Sciatic nerve (tissue), 2 donors: Measurements from ENCODE around the gene FBXW11. TPM values are rescaled to one million over a fixed set of nuclear protein-coding genes. Genes with fewer than 3 reads are reported as not detected.
"Not testable (repeated sequence)": the region's sequence is repeated elsewhere in the genome, so short reads cannot be mapped to it uniquely, and the experiment has no call there.

Experiments used
- ATAC-seq: fragments of 200-7000 bp; cut with Tn5 transposase; one replicate; pipeline ENCODE4 v1.9.1; 2020; ENCODE audit warnings: mild to moderate bottlenecking, moderate library complexity
- DNase-seq: peaks from one replicate; pipeline ENCODE4 v3.0.0-alpha.2; 2020; ENCODE audit warnings: low spot score
- intact Hi-C: fragments of 100-400 bp; cut with DNase I; formaldehyde crosslinking; loops from one replicate; pipeline ENCODE4 v1.14.2; 2022
- total RNA-seq: library from RNA; stranded (reverse); fragmentation: NEBNext Ultra II Directional; extraction: Animal tissue kit (Norgen Biotek cat#: 25700); gene quantifications from one replicate; pipeline ENCODE4 v1.2.1, GENCODE V29; 2021
- donor health status: DM: no; HTN: no; CAD: no.
- donor health status: DM: no; HTN: no; CAD: no.

The FBXW11 gene
- total RNA-seq, 1 donor from 2014 or later: 67.7 TPM

DNA sequence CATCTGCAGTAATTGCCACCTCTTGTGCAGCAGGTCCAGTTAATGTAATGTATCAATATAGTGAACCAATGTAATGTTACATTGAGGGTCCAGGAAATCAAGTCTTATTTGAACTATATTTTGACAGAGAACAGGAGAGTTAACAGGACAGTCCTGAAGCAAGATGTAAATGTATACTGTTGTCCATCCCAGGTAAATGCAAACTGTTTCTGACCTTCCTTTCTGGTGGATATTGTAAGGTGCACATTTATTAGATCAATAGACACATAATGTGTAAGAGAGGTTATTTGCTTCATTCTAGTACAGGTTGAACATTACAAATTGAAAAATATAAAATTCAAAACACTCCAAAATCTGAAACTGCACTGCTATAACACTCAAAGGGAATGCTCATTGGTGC lies 23.4 kb upstream of the FBXW11 start:
- intact Hi-C loops: no loop called here
- no peak for ATAC-seq

DNA sequence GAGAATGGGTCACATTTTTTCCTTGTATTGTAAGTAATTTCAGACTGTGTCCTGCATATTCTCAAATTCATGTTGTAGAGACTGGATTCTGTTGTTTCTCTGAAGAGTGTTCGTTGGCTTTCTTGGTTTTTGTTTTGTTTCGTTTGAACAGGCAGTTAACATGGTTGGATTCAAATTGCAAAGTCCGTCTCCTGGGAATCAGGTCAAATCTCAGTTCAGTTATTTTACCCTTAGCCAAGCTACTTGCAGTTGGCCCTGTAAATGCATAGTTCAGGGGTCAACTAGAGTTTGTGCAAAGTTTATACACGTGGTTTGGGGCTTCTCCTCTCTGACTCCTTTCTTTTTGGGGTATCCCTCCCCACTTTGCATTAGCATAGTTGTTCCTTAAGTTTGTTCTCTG lies 21.7 kb upstream of the FBXW11 start:
- no peak for ATAC-seq

More for the DNA sequence above, 23.4 kb upstream of the FBXW11 start:
- no peak for DNase-seq

DNA sequence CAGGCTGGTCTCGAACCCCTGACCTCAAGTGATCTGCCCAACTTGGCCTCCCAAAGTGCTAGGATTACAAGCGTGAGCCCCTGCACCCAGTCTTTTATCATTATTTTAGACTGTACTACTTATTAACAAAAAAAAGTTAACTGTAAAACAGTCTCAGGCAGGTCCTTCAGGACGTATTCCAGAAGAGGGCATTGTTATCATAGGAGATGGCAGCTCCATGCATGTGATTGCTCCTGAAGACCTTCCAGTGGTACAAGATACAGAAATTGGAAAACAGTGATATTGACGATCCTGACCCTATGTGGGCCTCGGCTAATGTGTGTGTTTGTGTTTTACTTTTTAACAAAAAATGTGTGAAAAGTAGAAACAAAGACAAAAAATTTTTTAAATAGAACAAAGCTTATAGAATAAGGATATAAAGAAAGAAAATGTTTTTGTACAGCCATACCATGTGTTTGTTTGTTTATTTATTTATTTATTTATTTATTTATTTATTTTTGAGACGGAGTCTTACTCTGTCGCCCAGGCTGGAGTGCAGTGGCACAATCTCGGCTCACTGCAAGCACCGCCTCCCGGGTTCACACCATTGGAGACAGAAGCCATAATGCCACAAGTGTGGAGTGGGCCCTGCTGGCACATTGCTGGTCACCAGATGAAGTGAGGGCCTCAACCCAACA lies 13.8 kb upstream of the FBXW11 start:
- intact Hi-C loops, DNase-seq, ATAC-seq: not testable (repeated sequence)

More for the DNA sequence above, 21.7 kb upstream of the FBXW11 start:
- intact Hi-C loops: no loop called here
- no peak for DNase-seq

DNA sequence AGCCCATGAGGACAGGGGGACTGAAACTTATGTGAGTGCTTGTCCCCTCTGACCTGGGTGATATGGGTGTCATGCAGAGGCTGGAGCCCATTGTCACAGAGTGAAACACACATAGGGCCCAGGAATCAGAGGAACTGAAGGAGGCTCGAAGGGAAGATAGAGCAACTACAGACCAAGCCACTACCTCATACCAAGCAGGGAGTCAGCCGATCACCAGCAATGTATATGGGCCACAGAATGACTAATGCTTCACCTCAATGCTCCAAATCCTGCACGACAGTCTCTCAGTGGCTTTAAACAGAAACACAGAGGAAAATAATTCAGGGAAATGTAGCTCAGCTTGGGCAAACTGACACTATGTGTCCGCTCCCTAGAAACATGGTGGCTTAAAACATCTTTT lies 8.9 kb upstream of the FBXW11 start:
- intact Hi-C loops: no loop called here
- ATAC-seq (no peak), DNase-seq (no peak)

DNA sequence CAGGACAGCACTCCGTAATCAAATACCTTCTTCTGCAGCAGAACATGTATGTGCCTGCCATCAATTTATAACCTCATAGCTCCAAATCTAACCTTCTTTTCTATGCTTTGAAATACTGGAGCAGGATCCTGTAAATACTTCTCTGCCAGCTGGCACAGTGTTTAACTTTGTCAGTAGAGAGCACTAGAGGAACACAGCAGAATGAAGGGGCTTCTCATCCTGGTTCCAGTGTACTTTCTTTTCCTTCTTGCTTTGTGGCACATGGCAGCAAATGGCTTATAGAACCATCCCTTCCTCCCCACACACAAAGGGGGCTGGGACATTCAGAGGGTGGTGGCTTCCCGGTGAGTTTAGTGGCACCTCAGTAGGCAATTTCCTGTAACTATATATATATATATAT lies 3.8 kb upstream of the FBXW11 start:
- intact Hi-C loops: no loop called here
- ATAC-seq (no peak), DNase-seq (no peak)

DNA sequence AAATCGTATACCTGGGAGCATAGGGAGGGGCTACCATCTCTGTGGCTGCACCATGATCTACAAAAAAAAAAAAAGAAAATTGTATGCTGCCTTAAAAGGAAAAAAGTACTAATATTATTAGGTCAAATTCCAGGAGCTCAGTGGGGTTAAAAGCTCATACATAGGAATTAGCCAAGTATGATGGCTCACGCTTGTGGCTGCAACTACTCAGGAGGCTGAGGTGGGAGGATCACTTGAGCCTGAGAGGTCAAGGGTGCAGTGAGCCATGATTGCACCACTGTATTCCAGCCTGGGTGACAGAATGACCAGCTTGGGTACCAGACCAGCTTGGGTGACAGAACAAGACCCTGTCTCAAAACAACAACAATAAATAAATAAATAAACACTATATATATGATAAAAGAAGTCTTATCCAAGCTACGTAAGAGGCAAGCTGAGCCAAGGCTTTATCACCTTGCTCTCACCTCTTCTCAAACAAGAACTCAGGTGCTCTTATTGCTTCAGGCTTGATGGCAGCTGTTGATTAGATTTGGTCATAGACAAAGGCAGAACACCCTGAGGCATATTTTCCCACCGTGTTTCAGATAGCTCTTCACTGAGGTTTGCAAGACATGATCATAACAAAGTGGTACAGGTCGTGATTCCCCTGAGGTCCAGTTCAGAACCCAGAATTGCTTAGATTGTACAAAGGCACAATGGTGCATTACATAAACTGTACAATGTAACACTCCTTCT lies 3.3 kb upstream of the FBXW11 start:
- DNase-seq: no peak
- intact Hi-C loops: no loop called here
- ATAC-seq: no peak

DNA sequence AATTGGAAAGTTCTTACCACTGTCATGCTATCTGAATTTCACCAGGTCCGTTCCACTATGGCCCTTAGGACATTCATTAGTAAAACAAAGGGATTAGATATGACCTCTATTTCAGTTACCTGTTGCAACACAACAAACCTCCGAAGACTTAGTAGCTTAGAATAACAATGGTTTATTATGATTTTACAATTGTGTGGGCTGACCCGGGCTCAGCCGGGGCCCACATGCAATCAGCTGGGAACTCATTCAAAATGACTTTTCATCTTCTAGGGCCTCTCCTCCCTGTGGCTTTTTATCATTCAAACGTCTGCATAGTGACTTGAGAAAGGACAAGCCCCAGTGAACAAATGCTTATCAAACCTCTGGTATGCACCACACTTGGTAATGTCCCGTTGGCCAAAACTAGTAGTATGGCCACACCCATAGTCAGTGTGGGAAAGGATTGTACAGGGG lies 2.3 kb upstream of the FBXW11 start:
- DNase-seq: no peak
- intact Hi-C loops: no loop called here
- ATAC-seq: no peak

DNA sequence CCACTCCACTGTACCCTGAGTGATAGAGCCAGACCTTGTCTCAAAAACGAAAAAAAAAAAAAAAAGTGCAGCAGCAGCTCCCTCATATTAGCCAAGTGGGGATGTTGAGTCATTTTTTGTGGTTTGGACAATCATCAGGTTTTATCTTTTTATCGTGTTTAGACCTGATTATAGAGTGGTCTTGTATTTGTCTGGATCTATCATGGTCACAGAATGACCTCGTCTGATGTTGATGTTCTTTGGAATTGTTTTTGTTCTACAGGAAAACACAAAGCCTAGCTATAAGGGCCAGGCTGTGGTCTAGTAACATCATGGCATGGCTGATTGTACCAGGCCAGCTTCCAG lies 1.6 kb upstream of the FBXW11 start:
- no peak for ATAC-seq
- no peak for DNase-seq
- intact Hi-C loops: no loop called here

DNA sequence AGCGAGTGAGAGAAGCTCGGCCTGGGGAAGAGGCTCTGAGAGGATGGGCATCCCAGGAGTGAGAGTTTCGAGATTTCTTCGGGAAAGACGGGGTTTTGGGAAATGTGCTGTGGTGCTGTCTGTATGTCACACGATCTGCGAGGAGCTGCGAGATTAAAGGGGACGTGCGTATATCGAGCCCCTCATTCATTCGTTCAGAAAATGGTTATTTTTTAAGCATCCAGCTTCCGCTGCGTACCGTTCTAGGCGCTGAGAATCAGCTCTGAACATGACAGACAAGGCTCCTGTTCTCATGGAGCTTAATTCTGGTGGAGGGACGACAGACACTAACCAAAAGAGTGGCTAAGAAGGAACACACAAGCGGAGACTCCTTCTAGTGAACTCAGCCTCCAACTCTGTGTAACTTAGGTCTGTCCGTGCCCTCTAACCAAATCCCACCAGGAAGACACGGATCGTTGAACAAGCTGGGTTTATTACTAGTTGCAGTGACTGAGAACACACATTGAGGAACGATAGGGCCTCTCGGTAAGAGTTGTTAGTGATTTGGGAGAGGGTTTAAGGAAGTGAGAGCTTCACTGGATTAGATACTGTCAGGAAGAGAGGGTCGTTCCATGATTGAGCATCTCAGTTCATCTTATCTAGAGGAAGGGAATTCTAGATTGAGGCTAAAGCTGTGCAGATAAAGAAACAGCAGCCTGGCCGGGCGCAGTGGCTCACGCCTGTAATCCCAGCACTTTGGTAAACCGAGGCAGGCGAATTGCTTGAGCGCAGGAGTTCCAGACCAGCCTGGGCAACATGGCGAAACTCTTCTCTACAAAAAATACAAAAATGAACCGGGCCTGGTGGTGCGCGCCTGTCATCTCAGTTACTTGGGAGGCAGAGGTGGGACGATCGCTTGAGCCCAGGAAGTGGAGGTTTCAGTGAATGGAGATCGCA lies 1.0 kb upstream of the FBXW11 start:
- ATAC-seq: peak; percentile 1
- DNase-seq: no peak
- intact Hi-C loops: no loop called here

DNA sequence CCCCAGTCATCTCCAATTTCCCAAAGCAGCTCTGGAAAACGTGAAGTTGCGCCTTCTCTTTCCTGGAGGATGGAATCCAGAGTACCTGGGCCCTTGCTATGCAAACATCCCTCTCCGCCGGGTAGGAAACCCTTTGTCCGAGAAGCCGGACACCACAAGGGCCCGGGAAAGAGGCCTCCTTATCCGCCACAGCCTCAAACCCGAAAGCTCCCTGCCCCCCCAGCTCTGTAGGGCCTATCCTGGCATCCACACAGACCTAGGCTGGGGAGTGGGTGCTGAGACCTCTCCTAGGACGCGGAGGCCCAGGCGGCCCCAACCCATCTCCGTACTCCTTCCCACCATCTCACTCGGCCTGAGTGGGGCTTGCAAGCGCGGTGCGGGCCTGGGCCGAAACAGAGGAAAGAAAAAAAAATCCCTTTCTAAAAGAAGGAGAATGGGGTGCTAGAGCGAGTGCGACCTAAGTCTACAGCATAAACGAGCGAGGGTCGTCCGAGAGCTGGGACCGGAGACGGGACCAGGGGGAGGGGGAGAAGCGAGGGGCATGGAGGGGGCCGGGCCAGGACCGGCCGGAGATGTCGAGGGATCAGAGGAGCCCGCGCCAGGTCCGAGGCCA lies 624 bp downstream of the FBXW11 start:
- intact Hi-C loops: no loop called here
- DNase-seq (peak; percentile 65), ATAC-seq (peak; percentile 11)

DNA sequence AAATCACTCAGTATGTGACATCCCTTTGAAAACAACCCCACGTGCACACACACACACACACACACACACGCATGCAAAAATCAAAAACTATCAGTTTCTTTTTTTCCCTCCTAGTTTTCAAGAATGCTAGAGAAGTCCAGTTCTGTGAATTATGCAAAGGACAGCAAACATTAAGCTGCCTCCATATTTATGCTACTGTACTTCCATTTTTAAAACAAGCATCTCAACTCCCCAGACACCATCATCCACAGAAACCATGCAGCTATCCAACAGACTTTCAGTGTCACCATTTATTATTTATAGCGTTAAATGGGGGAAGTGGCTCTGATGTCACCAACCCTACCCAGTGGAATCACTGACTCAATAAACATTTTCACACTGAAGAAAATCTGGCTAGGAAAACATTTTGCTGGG lies 1.6 kb downstream of the FBXW11 start:
- DNase-seq (no peak), ATAC-seq (no peak)
- intact Hi-C loops: no loop called here

DNA sequence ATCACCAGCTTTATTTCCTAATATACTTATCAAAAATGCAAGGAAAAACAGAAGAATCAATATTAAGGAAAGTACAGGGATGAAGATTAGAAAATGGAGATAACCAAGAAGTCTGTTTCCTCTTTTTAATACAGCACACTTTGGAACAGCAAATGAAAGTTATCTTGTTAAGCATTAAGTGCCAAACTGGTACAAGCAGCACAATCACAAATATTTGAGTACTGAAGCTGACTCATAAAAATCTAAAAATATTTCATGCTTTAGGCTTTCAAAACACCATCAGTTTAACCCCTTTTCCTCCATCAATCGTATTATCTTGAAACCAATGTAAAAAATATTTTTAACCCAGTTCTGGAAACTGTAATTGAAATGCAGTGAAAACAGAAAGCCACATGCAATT lies 2.7 kb downstream of the FBXW11 start:
- intact Hi-C loops: no loop called here
- ATAC-seq (no peak), DNase-seq (no peak)

DNA sequence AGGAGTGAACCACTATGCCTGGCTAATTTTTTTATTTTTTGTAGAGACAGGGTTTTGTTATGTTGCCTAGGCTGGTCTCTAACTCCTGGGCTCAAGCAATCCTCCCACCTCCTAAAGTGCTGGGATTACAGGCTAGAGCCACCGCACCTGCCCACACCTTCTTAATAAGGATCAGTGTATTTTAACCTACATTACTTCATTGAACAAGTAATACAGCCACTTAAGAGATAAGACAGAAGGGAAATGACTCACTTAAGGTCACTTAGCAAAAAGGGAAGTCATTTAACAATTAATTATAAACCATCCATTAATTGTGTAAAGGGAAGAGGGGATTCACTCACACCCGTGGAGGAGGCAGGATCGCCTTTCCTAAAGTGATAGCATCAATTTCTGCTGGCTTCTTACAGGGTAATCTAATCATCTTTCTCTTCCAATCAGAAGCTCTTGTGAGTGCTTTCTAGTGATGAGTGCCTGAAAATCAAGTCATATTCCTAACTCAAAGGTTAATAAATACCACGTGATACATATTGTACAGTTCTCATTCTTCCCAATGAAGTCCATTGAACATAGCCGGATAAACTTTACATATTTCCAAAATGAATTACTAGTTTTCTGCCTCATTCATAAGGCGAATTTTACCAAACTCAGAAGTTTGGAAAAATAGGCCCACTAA lies 3.5 kb downstream of the FBXW11 start:
- intact Hi-C loops: no loop called here
- no peak for DNase-seq
- ATAC-seq: no peak

DNA sequence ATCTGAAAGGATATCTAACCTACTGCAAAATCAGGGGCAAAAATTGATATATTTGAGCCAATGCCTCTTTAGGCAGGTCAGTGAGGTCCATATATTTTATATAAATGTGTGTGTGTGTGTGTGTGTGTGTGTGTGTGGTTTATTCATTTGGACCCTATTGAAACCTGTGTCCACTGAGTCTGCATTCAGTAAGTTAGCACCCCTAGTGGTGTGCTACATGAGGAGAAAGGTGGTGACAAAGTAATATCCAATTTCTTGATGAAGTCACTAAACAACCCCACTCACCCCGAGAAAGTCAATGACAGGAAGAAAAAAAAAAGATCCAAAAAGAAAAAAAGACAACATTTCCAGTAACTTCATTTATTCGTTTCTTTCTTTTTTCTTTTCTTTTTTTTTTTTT lies 4.1 kb downstream of the FBXW11 start:
- ATAC-seq (no peak), DNase-seq (no peak)
- intact Hi-C loops: no loop called here

DNA sequence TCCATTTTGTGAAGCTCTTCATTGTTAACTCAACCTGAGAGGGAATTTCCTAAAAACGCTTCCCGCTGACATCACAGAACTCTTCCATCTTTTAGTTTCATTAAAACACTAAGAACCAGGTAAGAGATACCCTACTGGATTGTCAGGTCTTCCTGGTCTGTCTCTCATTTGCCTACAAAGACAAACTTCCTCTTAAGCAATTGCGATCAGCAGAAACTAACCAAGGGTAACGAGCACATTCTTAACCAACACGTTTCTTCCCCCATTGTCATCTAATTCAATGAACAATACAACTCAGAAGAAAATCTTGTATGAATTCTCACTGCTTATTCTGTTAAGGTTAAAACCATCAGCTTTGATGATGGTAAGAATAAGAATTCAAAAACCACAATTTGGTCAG lies 6.6 kb downstream of the FBXW11 start:
- ATAC-seq: no peak
- no peak for DNase-seq
- intact Hi-C loops: no loop called here

DNA sequence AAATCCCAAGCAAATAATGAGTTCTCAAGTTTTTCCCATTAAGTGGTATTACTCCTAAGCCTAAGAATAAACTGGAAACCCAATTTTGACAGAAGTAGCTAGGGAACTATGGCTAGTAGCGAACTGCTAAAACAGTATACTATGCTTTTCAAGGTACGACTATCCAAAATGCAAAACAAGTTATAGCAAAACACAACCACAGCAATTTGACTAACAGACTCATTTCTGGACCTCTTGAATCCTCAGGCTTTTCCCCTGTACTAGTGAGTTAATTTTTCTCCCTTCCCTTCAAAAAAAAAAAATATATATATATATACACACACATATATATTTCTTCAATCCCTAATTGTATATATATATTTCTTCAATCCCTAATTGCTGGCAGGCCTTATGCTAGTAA lies 7.3 kb downstream of the FBXW11 start:
- intact Hi-C loops: no loop called here
- DNase-seq (no peak), ATAC-seq (no peak)

DNA sequence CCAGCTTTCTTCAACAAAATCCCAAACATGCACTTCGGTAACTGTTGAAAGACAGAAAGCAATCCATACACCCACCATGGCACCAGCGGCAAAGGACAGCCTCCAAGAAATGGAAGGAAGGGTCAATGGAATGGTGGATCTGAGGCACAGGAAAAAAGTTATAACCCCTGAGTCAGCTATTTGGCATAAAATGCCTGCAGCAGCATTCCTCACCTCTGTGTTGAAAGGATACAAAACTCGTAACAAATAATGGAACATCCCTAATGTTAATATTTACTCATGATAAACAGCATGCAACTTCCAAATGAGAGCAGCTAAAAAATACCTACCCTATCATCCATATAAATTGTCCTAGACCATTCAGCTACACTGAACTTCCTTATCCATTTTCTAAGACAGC lies 9.4 kb downstream of the FBXW11 start:
- DNase-seq (no peak), ATAC-seq (no peak)
- intact Hi-C loops: no loop called here

DNA sequence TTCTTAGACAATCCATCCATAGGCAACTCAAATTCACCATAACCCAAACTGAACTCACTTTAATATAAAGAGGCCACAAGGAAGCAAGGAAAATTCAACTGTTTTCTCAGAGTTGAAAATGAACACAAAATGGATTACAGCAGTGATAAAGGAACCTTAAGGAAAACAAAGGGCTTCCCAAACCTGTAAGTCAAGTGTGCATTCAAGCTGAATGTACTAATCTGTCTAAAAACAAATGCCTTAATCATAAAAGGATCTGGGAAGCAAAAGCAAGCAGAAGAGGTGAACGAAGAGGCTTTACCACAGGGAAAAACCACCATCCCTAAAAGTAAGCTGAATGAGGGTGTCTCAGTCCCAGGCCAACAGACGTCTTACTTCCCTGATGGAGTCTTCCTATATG lies 13.6 kb downstream of the FBXW11 start:
- ATAC-seq (no peak), DNase-seq (no peak)
- intact Hi-C loops: no loop called here

DNA sequence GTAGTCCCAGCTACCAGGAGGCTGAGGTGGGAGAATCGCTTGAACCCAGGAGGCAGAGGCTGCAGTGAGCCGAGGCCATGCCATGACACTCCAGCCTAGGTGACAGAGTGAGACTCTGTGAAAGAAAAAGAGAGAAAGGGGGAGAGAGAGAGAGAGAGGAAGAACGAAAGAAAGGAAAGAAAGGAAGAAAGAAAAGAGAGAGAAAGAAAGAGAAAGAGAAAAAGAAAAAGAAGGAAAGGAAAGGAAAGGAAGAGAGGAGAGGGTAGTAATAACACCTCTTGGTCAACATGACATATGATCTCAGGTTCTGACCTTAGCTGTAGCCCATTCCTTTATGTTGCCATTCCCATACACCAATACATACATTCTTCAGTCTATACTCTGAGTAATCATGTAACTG lies 14.1 kb downstream of the FBXW11 start:
- ATAC-seq: no peak
- no peak for DNase-seq
- intact Hi-C loops: no loop called here
